Body of pancreas (tissue), 4 donors: ENCODE results near the gene FBXL17. TPM values are rescaled to one million over a fixed set of nuclear protein-coding genes. Genes with fewer than 3 reads are reported as not detected.

Experiments used
- ATAC-seq: fragments of 150-250 bp; one replicate; pipeline ENCODE4 v1.9.1; 2016
- DNase-seq, 4 donors: peaks; one replicate each; pipeline ENCODE4 v3.0.0-alpha.2; 2019
- H3K27ac ChIP-seq, 4 donors: fragments of 200-600 bp; sonication (generic); 1 replicate in 3 of 4; 2 replicates in 1 of 4; pipeline versions ENCODE4 v1.5.1 to v1.6.1; 2016 to 2019; ENCODE audit warnings: mild to moderate bottlenecking in 1 of 4, mixed read lengths in 1 of 4, moderate library complexity in 1 of 4
- H3K27me3 ChIP-seq, 2 donors: fragments of 200-600 bp; sonication (generic); one replicate each; pipeline ENCODE4 v1.6.0; 2016; ENCODE audit warnings: mild to moderate bottlenecking in 1 of 2
- H3K36me3 ChIP-seq, 2 donors: fragments of 200-600 bp; sonication (generic); replicated peaks in 1 of 2; 2 replicates each; pipeline ENCODE4 v1.5.1; 2016; ENCODE audit warnings: low read depth in 2 of 2; ENCODE audit not compliant: insufficient read depth in 1 of 2
- H3K4me1 ChIP-seq: fragments of 200-600 bp; sonication (generic); one replicate; pipeline ENCODE4 v1.6.0; 2016
- H3K4me3 ChIP-seq, 2 donors: fragments of 200-600 bp; sonication (generic); 1 replicate in 1 of 2; 2 replicates in 1 of 2; pipeline ENCODE4 v1.5.1; 2016 to 2019
- H3K9me3 ChIP-seq, 3 donors: fragments of 200-600 bp; sonication (generic); 1 replicate in 2 of 3; 2 replicates in 1 of 3; pipeline ENCODE4 v1.5.1; 2016
- CTCF ChIP-seq, 7 experiments: fragments of 450-650 bp in 4 of 7; fragments of 200-600 bp in 3 of 7; sonication (generic) in 3 of 7; IDR thresholded peaks; one replicate each; pipeline ENCODE4 v1.5.1; 2016 to 2019; ENCODE audit warnings: antibody characterized with exemption in 7 of 7
- POLR2A ChIP-seq, 3 donors: fragments of 450-650 bp; IDR thresholded peaks; one replicate each; pipeline ENCODE4 v1.6.1; 2016; ENCODE audit warnings: antibody characterized with exemption in 3 of 3, mild to moderate bottlenecking in 2 of 3
- WGBS, 2 donors: methylation state at CpG; one replicate each; pipeline ENCODE4 v1.1.5; 2017; 5-methylcytosine and 5-hydroxymethylcytosine counted together
- intact Hi-C: fragments of 100-400 bp; cut with DNase I; formaldehyde crosslinking; loops from one replicate; pipeline ENCODE4 v1.15.1; 2023
- total RNA-seq, 2 donors: library from RNA; depleted of rRNA; stranded (reverse); fragments of >200 nt; gene quantifications; one replicate each; pipeline ENCODE4 v1.1.0, GENCODE V29; 2016

FBXL17 gene
- total RNA-seq, 2 donors from 2014 or later = 5.3 to 13.5 TPM

- Histone ChIP-seq H3K9me3 (no peaks in the 10 kb centered on the region), H3K27me3 (no peaks in the 10 kb centered on the region), H3K4me1 (no peaks in the 10 kb centered on the region), H3K36me3 (no peaks in the 10 kb centered on the region), H3K4me3 (no peak overlapping the region), H3K27ac (no peak overlapping the region)
- WGBS, 2 donors = 89 to 93% methylated on average over 3 of the region's 3 CpGs
- intact Hi-C loops = no loop called here
- DNase-seq = no peak
- TF ChIP-seq CTCF (IDR thresholded peaks at IDR 0.05) (no peak), POLR2A (IDR thresholded peaks at IDR 0.05) (no peak)
- ATAC-seq = no peak
These were observed 70.2 kb downstream of the FBXL17 start for GRCh38 chr5:108311682-108312081.

DNA sequence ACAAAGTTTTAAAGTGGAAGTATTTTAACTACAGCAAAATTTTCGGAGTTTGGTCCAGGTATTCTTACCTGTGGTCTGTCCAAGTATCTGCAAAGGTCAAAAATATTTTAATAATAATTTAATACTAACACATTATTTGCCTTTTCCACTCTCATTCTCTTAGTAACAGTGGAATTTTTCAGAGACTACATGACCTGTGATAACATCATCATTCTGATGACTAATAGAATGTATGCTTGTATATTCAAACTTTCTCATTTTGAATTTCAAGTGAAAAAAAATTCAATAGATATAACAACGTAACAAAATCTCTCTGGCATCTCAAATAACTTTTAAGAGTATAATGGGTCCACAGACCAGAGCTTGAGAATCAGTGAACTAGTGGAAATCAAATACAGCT lies 78.3 kb downstream of the FBXL17 start:
- Histone ChIP-seq H3K36me3 (no peaks in the 10 kb centered on the region), H3K27ac (no peak overlapping the region), H3K4me3 (no peak overlapping the region), H3K27me3 (no peaks in the 10 kb centered on the region), H3K9me3 (no peaks in the 10 kb centered on the region), H3K4me1 (no peaks in the 10 kb centered on the region)
- no peak for TF ChIP-seq POLR2A (IDR thresholded peaks at IDR 0.05)
- WGBS, 2 donors = 85 to 94% methylated on average over 2 of the region's 2 CpGs
- ATAC-seq (no peak), DNase-seq (no peak)
- intact Hi-C loops = no loop called here

GRCh38 chr5:108303086-108303485 lies 78.8 kb downstream of the FBXL17 start:
- Histone ChIP-seq H3K36me3 (no peaks in the 10 kb centered on the region), H3K27ac (no peak overlapping the region), H3K27me3 (no peaks in the 10 kb centered on the region), H3K4me3 (no peak overlapping the region), H3K4me1 (no peaks in the 10 kb centered on the region), H3K9me3 (no peaks in the 10 kb centered on the region)
- 91 to 94% methylated on average over 1 of the region's 1 CpG for WGBS, 2 donors
- TF ChIP-seq CTCF (IDR thresholded peaks at IDR 0.05) (no peak), POLR2A (IDR thresholded peaks at IDR 0.05) (no peak)
- intact Hi-C loops = no loop called here
- DNase-seq (no peak), ATAC-seq (no peak)

DNA sequence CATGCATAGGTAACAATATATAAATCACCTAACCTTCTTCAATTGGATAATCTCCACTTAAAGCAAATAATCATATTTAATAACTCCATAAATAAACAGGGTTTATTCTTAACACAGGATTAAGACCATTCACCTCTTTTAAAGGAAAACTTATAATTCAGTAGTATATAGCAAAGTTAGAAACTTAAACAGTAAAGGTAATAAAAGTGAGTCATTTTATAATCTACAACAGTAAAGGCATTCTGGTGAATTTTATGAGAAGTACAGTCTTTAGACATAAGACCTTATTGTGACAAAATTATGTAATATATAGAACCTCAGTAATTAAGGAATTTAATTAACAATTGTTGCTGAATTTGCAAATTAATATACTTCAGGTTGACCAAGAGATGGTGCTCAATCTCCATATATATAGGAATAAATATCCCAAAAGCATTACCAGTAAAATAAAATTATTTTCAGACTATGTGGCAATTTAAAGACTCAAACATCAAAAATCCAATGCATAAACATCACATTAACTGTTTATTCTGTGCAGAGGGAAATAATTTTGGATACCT lies 84.8 kb downstream of the FBXL17 start:
- Histone ChIP-seq H3K9me3 (no peaks in the 10 kb centered on the region), H3K4me3 (no peak overlapping the region), H3K4me1 (peaks cover 6% of the 10 kb centered on the region), H3K27ac (no peak overlapping the region), H3K36me3 (no peaks in the 10 kb centered on the region), H3K27me3 (no peaks in the 10 kb centered on the region)
- no peak for DNase-seq
- intact Hi-C loops = no loop called here
- ATAC-seq = no peak
- TF ChIP-seq CTCF (IDR thresholded peaks at IDR 0.05) = no peak
- no peak for TF ChIP-seq POLR2A (IDR thresholded peaks at IDR 0.05)

DNA sequence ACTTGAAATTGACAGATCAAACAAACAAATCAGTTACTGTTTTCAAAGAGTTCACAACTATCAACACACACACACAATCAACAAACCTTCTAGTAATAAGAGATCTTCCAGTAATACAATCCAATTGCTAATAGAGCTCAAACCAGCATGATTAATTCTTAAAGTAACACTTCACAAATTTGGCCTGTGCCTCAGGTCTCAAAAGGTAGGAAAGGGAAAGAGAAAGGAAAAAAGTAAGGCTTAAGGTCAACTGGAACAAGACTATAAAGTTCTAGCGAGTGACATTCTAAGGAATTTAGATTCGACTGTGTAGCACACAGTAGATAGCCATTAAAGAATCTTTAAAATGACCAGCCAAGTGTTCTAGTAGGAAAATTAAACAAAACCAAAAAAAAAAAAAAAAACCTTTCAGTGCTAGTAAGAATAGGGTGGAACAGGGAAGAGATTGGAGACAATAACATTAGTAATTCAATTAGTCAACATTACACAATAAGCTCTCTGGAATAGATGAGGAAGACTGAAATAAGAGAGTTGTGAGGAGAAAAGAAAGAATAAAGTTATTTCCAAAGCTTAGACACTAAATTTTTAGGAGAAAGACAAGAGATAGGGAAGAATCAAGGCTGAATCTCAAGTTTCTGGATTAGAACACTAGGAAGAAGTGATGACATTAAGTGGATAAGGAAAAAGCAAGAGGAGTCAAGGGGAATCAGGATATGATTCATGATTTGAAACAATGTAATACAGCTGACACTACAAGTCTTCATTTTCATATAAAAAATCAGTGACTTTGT lies 86.1 kb downstream of the FBXL17 start:
- Histone ChIP-seq H3K36me3 (no peaks in the 10 kb centered on the region), H3K4me1 (peaks cover 6% of the 10 kb centered on the region), H3K27me3 (no peaks in the 10 kb centered on the region), H3K4me3 (no peak overlapping the region), H3K27ac (no peak overlapping the region), H3K9me3 (no peaks in the 10 kb centered on the region)
- TF ChIP-seq POLR2A (IDR thresholded peaks at IDR 0.05) (no peak), CTCF (IDR thresholded peaks at IDR 0.05) (no peak)
- intact Hi-C loops = no loop called here
- no peak for DNase-seq
- ATAC-seq = no peak
- WGBS, 2 donors = 81 to 87% methylated on average over 2 of the region's 2 CpGs
